OCI-LY7 (cell line): ENCODE measurements around the gene ETFBKMT. TPM values are rescaled to one million over a fixed set of nuclear protein-coding genes. Genes with fewer than 3 reads are reported as not detected.
"Not testable (repeated sequence)": the region's sequence is repeated elsewhere in the genome, so short reads cannot be mapped to it uniquely, and the experiment has no call there.

Experiments used
- BruUV-seq: library from RNA; stranded (reverse); fragments of 400-500 nt; replicated peaks from 2 replicates; lab custom pipeline; 2021; lab: Mats Ljungman, UMichigan
- CTCF ChIA-PET: fragments of 300-600 bp; sonication (Branson Sonifier 250); formaldehyde crosslinking; loops from one replicate; lab custom pipeline; 2022; ENCODE audit warnings: antibody characterized with exemption; ENCODE audit not compliant: unreplicated experiment; lab: Charles Lee
- POLR2A ChIA-PET: fragments of 300-600 bp; sonication (Branson Sonifier 250); formaldehyde crosslinking; loops from one replicate; lab custom pipeline; 2022; ENCODE audit warnings: antibody characterized with exemption; lab: Charles Lee
- DNase-seq: peaks from one replicate; pipeline ENCODE4 v3.0.0-alpha.2; 2015; ENCODE audit warnings: low spot score
- H2AFZ ChIP-seq: fragments of 200-600 bp; sonication (generic), shearing (Covaris generic); 2 replicates; pipeline ENCODE4 v1.6.1; 2014; ENCODE audit warnings: mild to moderate bottlenecking, antibody characterized with exemption, low read length, moderate library complexity
- H3K27ac ChIP-seq: fragments of 200-600 bp; sonication (generic); 2 replicates; pipeline ENCODE4 v1.5.1; 2014; ENCODE audit warnings: mixed run types, low read depth, mild to moderate bottlenecking, moderate library complexity, low read length, inconsistent platforms; ENCODE audit not compliant: poor library complexity, severe bottlenecking
- H3K36me3 ChIP-seq: fragments of 200-600 bp; sonication (generic); 2 replicates; pipeline ENCODE4 v1.6.1; 2014; ENCODE audit warnings: mild to moderate bottlenecking, antibody characterized with exemption, low read length, moderate library complexity, mixed read lengths; ENCODE audit not compliant: insufficient read depth
- H3K4me1 ChIP-seq: fragments of 200-600 bp; sonication (generic); 2 replicates; pipeline ENCODE4 v1.5.1; 2014; ENCODE audit warnings: mild to moderate bottlenecking, low read length; ENCODE audit not compliant: insufficient read depth, poor library complexity, severe bottlenecking
- H3K4me2 ChIP-seq: fragments of 200-600 bp; sonication (generic); 2 replicates; pipeline ENCODE4 v1.6.1; 2014; ENCODE audit warnings: mild to moderate bottlenecking, low read length
- H3K4me3 ChIP-seq: fragments of 200-600 bp; sonication (generic); 2 replicates; pipeline ENCODE4 v1.5.1; 2014; ENCODE audit warnings: mild to moderate bottlenecking, low read depth, low read length; ENCODE audit not compliant: poor library complexity, severe bottlenecking
- H3K79me2 ChIP-seq: fragments of 200-600 bp; sonication (generic); 2 replicates; pipeline ENCODE4 v1.6.1; 2016; ENCODE audit warnings: low read depth, mild to moderate bottlenecking, low read length, moderate library complexity, mixed read lengths; ENCODE audit not compliant: insufficient read depth
- H3K9me2 ChIP-seq: fragments of 200-600 bp; sonication (generic); 2 replicates; pipeline ENCODE4 v1.6.1; 2016; ENCODE audit warnings: mild to moderate bottlenecking, low read length, mixed read lengths; ENCODE audit not compliant: insufficient read depth
- H3K9me3 ChIP-seq: fragments of 200-600 bp; sonication (generic); 2 replicates; pipeline ENCODE4 v1.6.1; 2014; ENCODE audit warnings: mild to moderate bottlenecking, mixed run types, low read length, mixed read lengths
- H4K20me1 ChIP-seq: fragments of 200-600 bp; sonication (generic); 2 replicates; pipeline ENCODE4 v1.6.1; 2014; ENCODE audit warnings: mild to moderate bottlenecking, antibody characterized with exemption, low read length, moderate library complexity, mixed read lengths; ENCODE audit not compliant: insufficient read depth
- EZH2phosphoT487 ChIP-seq: fragments of 200-600 bp; sonication (generic); IDR thresholded peaks from 2 replicates; pipeline ENCODE4 v1.6.1; 2018; ENCODE audit warnings: low read depth, borderline replicate concordance, mild to moderate bottlenecking, mixed run types, antibody characterized with exemption, low read length, moderate library complexity, mixed read lengths
- intact Hi-C: fragments of 100-400 bp; cut with micrococcal nuclease; formaldehyde crosslinking; loops from one replicate; pipeline ENCODE4 v1.10.0; 2022; ENCODE audit not compliant: unreplicated experiment
- total RNA-seq, 2 experiments: library from RNA; depleted of rRNA in 1 of 2; stranded (reverse); fragments of >200 nt in 1 of 2; shearing (Covaris generic) in 1 of 2; gene quantifications; 2 replicates each; pipeline ENCODE4 v1.2.3, GENCODE V29; 2014 to 2022
- TF ChIP-seq, protein P1 (sequence below): fragments of 200-600 bp; sonication (generic); conservative IDR thresholded peaks from 2 replicates; pipeline ENCODE4 v1.5.1; 2014; ENCODE audit warnings: mild to moderate bottlenecking, antibody characterized with exemption, low read length, moderate library complexity, mixed read lengths

ETFBKMT gene
- total RNA-seq, 2 experiments from 2014 or later, result 0.92 to 2.8 TPM

GRCh38 chr12:31669020-31669419 lies 9.5 kb downstream of the ETFBKMT start:
- Histone ChIP-seq H3K27ac (no peak overlapping the region), H3K4me1 (no peaks in the 10 kb centered on the region), H3K4me2 (no peak overlapping the region), H3K9me3 (peaks cover 27% of the 10 kb centered on the region; the same call in 1 of the 2 replicates), H3K9me2 (no peaks in the 10 kb centered on the region), H3K79me2 (no peaks in the 10 kb centered on the region), H4K20me1 (no peaks in the 10 kb centered on the region), H3K36me3 (peaks cover 28% of the 10 kb centered on the region), H3K4me3 (no peak overlapping the region), H2AFZ (no peak overlapping the region)
- intact Hi-C loops, result no loop called here
- ChIA-PET POLR2A (interaction anchor here (0.6 kb wide), 3 partner anchors 12 to 526 kb away, joined by 3 to 5 read pairs (median 3); no protein-coding TSS in a partner anchor), CTCF (no interaction called here)
- TF ChIP-seq EZH2phosphoT487, result no peak
- TF ChIP-seq, protein P1, sequence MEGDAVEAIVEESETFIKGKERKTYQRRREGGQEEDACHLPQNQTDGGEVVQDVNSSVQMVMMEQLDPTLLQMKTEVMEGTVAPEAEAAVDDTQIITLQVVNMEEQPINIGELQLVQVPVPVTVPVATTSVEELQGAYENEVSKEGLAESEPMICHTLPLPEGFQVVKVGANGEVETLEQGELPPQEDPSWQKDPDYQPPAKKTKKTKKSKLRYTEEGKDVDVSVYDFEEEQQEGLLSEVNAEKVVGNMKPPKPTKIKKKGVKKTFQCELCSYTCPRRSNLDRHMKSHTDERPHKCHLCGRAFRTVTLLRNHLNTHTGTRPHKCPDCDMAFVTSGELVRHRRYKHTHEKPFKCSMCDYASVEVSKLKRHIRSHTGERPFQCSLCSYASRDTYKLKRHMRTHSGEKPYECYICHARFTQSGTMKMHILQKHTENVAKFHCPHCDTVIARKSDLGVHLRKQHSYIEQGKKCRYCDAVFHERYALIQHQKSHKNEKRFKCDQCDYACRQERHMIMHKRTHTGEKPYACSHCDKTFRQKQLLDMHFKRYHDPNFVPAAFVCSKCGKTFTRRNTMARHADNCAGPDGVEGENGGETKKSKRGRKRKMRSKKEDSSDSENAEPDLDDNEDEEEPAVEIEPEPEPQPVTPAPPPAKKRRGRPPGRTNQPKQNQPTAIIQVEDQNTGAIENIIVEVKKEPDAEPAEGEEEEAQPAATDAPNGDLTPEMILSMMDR, result no peak
- no TSS peak for BruUV-seq
- no peak for DNase-seq

DNA sequence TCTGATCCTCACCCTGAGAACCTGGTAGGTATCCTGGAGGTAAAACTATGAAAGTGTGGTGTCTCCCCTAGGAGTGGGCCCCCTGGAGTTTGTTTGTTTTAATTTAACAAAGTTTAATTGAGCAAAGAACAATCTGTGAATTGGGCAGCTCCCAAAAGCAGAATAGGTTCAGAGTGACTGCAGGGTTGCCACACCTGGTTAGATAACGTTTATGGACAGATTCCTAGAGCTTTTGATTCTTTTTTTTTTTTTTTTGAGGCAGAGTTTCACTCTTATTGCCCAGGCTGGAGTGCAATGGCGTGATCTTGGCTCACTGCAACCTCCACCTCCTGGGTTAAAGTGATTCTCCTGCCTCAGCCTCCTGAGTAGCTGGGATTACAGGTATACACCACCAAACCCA lies 10.1 kb downstream of the ETFBKMT start:
- DNase-seq, H3K9me2 ChIP-seq, H3K4me1 ChIP-seq, H3K4me2 ChIP-seq, H4K20me1 ChIP-seq, BruUV-seq, H2AFZ ChIP-seq, H3K4me3 ChIP-seq, H3K79me2 ChIP-seq, H3K27ac ChIP-seq, intact Hi-C loops, CTCF ChIA-PET: not testable (repeated sequence)
- Histone ChIP-seq H3K9me3 (peaks cover 27% of the 10 kb centered on the region; the same call in 1 of the 2 replicates), H3K36me3 (peaks cover 31% of the 10 kb centered on the region)
- POLR2A ChIA-PET, result interaction anchor here (0.6 kb wide), 1 partner anchor 998 kb away, joined by 3 read pairs; no protein-coding TSS in a partner anchor

- no peak overlapping the region for H3K27ac ChIP-seq
- no peak overlapping the region for H3K4me3 ChIP-seq
- H3K36me3 ChIP-seq, result peaks cover 40% of the 10 kb centered on the region
- CTCF ChIA-PET, result interaction anchor here (1.2 kb wide), 1 partner anchor 13 kb away, joined by 3 read pairs; the partner anchor contains the start of gene ETFBKMT
- H3K79me2 ChIP-seq, result no peaks in the 10 kb centered on the region
- intact Hi-C loops, result no loop called here
- no peaks in the 10 kb centered on the region for H3K9me2 ChIP-seq
- H3K4me1 ChIP-seq, result no peaks in the 10 kb centered on the region
- H3K4me2 ChIP-seq, result no peak overlapping the region
- no peak for TF ChIP-seq EZH2phosphoT487
- TF ChIP-seq, protein P1, result no peak
- POLR2A ChIA-PET, result interaction anchor here (0.6 kb wide), 1 partner anchor 26 kb away, joined by 3 read pairs; no protein-coding TSS in a partner anchor
- no peaks in the 10 kb centered on the region for H4K20me1 ChIP-seq
- DNase-seq, result no peak
- BruUV-seq, result no TSS peak
- H3K9me3 ChIP-seq, result peaks cover 24% of the 10 kb centered on the region; the same call in 1 of the 2 replicates
- H2AFZ ChIP-seq, result no peak overlapping the region
Observed at GRCh38 chr12:31672521-31672920, 13.0 kb downstream of the ETFBKMT start.
